Mucosa of descending colon (tissue), 3 donors: ENCODE results near the gene STRIP1. TPM values are rescaled to one million over a fixed set of nuclear protein-coding genes. Genes with fewer than 3 reads are reported as not detected.

Experiments used
- ATAC-seq: fragments of 200-7000 bp; cut with Tn5 transposase; one replicate; pipeline ENCODE4 v1.9.1; 2020; ENCODE audit warnings: mild to moderate bottlenecking, moderate library complexity
- DNase-seq, 3 donors: peaks; one replicate each; pipeline ENCODE4 v3.0.0-alpha.2; 2020
- H3K36me3 ChIP-seq: fragments of 200-600 bp; one replicate; pipeline ENCODE4 v1.8.0; 2021; ENCODE audit warnings: low read depth, mild to moderate bottlenecking
- H3K4me1 ChIP-seq: fragments of 200-600 bp; one replicate; pipeline ENCODE4 v1.8.0; 2021; ENCODE audit warnings: low read depth, mild to moderate bottlenecking
- H3K4me3 ChIP-seq: fragments of 200-600 bp; one replicate; pipeline ENCODE4 v1.8.0; 2021; ENCODE audit warnings: mild to moderate bottlenecking
- H3K9me3 ChIP-seq: fragments of 200-600 bp; one replicate; pipeline ENCODE4 v1.8.0; 2021; ENCODE audit warnings: mild to moderate bottlenecking
- CTCF ChIP-seq: fragments of 200-600 bp; IDR thresholded peaks from one replicate; pipeline ENCODE4 v1.8.0; 2022; ENCODE audit warnings: antibody characterized with exemption, mild to moderate bottlenecking
- intact Hi-C, 2 donors: fragments of 100-400 bp; cut with DNase I in 1 of 2; cut with micrococcal nuclease in 1 of 2; formaldehyde crosslinking; loops; one replicate each; pipeline versions ENCODE4 v1.11.0 to v1.11.1; 2022; cut with DNase I, micrococcal nuclease
- total RNA-seq, 3 donors: library from RNA; stranded (reverse); fragmentation: NEBNext Ultra II Directional in 2 of 3; extraction: Animal tissue kit (Norgen Biotek cat#: 25700) in 2 of 3; gene quantifications; one replicate each; pipeline versions ENCODE4 v1.2.1 to v1.2.4, GENCODE V29; 2021 to 2023
- donor health status: DM: no; HTN: no; CAD: no; lungs with moderate emphysema.
- donor health status: DM: no; HTN: no; CAD: no.
- donor health status: DM: no; HTN: yes; CAD: no.

The STRIP1 gene
- total RNA-seq, 3 donors from 2014 or later: 36.6 to 54.8 (median 43.4) TPM

GRCh38 chr1:110061341-110061740, 26.9 kb downstream of the STRIP1 start:
- DNase-seq (no peak), ATAC-seq (no peak)
- intact Hi-C loops: no loop called here

GRCh38 chr1:110062612-110063011, 28.2 kb downstream of the STRIP1 start:
- Histone ChIP-seq H3K36me3 (no peaks in the 10 kb centered on the region), H3K4me1 (no peaks in the 10 kb centered on the region), H3K4me3 (no peak overlapping the region), H3K9me3 (no peaks in the 10 kb centered on the region)
- no peak for ATAC-seq
- intact Hi-C loops: no loop called here
- TF ChIP-seq CTCF: no peak
- DNase-seq: no peak

More at GRCh38 chr1:110061341-110061740, 26.9 kb downstream of the STRIP1 start:
- Histone ChIP-seq H3K9me3 (no peaks in the 10 kb centered on the region), H3K4me1 (peaks cover 2% of the 10 kb centered on the region), H3K4me3 (no peak overlapping the region), H3K36me3 (no peaks in the 10 kb centered on the region)
- no peak for TF ChIP-seq CTCF

- intact Hi-C loops: no loop called here
- DNase-seq: no peak
- no peak for TF ChIP-seq CTCF
- Histone ChIP-seq H3K36me3 (no peaks in the 10 kb centered on the region), H3K9me3 (no peaks in the 10 kb centered on the region), H3K4me1 (peaks cover 9% of the 10 kb centered on the region), H3K4me3 (no peak overlapping the region)
- no peak for ATAC-seq
Observed at GRCh38 chr1:110063781-110064180, 29.4 kb downstream of the STRIP1 start.

DNA sequence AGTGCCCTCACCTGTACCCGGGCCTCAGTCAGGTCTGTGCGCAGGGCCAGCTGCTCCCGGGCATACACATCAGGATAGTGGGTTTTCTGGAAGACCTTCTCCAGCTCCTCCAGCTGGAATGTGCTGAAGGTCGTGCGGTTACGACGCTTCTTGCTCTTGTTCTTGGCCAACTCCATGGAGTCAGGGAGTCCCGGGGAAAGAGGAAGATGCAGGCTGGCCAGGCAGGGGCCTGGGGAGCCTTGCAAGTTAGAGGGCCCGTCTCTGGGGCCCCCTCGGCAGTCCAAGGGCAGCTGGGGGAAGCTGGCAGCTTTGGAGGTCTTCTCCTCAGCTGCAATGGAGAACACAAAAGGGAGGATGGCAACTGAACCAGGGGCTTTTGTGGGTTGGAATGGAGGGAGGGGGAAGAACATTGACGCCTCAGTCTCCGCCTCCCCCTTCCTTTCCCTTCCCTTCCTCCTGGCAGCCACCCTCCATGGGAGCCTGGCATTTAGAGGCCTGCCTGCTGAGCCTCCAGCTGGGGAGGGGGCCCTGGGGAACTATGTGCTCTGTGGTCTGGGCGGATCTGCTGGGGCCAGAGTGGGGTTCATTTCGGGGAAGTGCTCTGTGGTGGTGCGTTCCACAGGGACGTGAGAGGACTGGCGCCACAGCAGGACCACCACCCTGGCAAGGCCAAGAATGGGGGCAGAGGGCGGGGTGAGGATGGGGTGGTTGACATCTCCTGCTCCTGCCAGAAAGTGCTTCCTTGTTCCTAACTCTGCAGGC, 30.3 kb downstream of the STRIP1 start:
- Histone ChIP-seq H3K36me3 (no peaks in the 10 kb centered on the region), H3K9me3 (no peaks in the 10 kb centered on the region), H3K4me1 (peaks cover 19% of the 10 kb centered on the region), H3K4me3 (no peak overlapping the region)
- no peak for ATAC-seq
- intact Hi-C loops: no loop called here
- DNase-seq: no peak
- TF ChIP-seq CTCF: no peak

- H3K9me3 ChIP-seq: no peaks in the 10 kb centered on the region
- H3K36me3 ChIP-seq: no peaks in the 10 kb centered on the region
- intact Hi-C loops: no loop called here
- no peak for TF ChIP-seq CTCF
- ATAC-seq: no peak
- peaks cover 26% of the 10 kb centered on the region for H3K4me1 ChIP-seq
- DNase-seq: no peak
- no peak overlapping the region for H3K4me3 ChIP-seq
Observed at GRCh38 chr1:110065841-110066240, 31.4 kb downstream of the STRIP1 start.
